ENCODE measurements around the gene STH.

- TF ChIP-seq CTCF (IDR thresholded peaks at IDR 0.05) (no peak), POLR2A (IDR thresholded peaks at IDR 0.05) (no peak), POLR2AphosphoS5 (IDR thresholded peaks at IDR 0.05) (no peak)
Measured at GRCh38 chr17:45995627-45996270, 3.3 kb upstream of the STH start.
